ENCODE results near the gene KCNMA1.
A peak's percentile ranks its signal among the peaks of the same experiment; 100 is the strongest.

KCNMA1 gene

GRCh38 chr10:77172086-77172485 is 465.5 kb downstream of the KCNMA1 start:
- DNase-seq, result no peak

- no peak for DNase-seq
Observed at GRCh38 chr10:77168861-77169260, 468.7 kb downstream of the KCNMA1 start.

GRCh38 chr10:77168161-77168560 is 469.4 kb downstream of the KCNMA1 start:
- DNase-seq, result no peak

DNA sequence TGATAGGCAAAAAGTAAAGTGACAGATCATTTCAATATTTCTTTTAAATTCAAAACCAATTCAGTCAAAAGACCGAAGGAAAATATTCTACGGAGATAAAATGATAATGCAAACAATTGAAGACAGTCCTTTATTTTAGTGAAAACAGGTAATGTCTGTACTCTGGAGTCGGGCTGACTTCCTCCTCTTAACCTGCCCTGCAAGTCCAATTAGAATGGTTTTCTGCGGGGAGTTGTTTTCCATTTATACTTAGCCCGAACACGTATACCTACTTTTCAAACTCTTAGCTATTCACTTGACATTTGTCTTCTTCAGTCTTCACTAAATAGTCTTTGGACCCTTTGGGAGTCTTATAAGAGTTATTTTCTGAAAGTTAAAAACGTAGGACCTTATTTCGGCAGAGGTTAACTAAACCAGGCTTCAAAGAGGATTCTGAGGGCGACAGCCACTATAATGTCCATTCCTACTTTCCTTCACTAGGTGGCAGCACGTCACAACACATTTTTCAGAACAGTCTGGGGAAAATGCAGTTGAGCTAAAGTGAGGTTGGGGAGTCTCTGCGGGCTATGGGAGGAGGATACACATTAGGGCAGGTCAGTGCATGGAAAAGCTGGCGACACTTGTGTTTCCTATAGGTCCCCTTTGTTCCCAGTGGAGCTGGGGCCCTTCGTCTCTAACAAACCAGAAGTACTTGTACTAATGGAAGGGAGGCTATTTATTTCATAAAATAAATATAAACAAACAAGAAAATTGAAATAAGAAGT is 472.0 kb downstream of the KCNMA1 start:
- peak in 2 of 5 donors; percentile 3 to 18 for DNase-seq

DNA sequence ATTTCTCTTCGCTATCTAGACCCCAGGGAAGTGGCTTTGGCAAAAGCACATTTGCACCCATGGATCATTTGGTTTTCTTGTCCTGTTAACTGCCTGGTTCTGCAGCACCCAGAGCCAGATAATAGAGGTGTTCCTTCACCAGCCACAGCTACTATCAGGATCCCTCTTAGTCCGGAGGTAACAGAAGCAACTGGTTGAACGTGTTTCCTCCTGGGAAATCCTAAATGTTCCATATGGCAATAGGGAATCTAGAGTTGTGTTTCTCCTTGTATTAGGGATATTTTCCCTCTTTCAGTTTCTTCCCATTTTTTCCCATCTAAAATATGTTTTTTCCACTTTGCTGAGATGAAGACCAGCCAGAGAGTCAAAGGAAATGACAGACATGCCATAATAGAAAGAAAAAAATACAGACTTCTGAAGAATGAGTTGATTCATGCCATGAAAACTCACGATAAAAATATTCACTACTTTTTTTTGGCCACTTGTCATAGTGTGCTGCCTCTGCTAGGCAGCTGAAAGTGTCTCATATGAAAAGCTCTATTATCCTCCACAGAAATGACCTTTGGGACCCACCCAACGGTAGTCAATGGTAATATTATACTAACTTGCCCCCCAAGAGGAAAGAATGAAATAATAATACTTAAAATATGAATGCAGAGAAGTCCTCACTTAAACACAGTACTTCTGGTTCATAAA is 472.8 kb downstream of the KCNMA1 start:
- DNase-seq, result no peak

- DNase-seq, result no peak
Observed at GRCh38 chr10:77163670-77164348, 473.8 kb downstream of the KCNMA1 start.

DNA sequence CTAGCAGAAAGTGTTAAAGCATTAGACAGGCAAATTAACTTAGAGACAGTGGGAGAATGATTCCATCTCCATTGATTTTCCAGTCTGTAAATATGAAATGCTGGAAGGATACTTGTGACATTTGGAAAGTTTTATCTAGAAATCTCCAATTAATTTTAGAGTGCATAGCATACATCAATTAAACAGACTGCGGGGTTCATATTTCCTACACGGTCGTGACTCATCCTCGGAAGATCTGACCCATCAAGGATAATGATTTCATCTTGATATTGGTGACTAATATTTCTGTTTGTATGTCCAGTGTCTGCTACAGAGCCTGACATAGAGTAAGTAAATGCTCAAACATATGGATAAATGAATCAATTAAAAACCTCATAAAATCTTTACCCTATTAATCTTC is 474.9 kb downstream of the KCNMA1 start:
- no peak for DNase-seq

DNA sequence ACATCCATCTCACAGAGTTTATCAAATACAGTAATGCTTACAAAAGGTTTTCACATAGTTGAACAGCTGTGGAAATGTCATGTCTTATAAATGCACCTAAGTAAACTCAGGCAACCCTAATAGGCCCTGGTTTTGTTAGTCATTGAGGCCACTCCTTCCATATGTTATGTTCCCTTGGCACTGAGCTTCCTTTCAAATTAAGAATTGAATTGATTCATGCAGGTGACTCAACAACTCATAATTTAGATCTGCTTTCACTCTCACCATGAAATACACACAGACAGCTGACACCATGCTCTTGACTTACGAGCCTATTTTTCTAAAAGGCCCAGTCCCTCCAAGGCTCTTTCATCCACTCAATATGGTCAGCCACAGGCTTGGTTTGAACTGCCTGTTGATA is 476.9 kb downstream of the KCNMA1 start:
- no peak for DNase-seq

GRCh38 chr10:77159538-77160110 is 478.0 kb downstream of the KCNMA1 start:
- DNase-seq, result no peak

GRCh38 chr10:77158666-77159065 is 478.9 kb downstream of the KCNMA1 start:
- no peak for DNase-seq

DNA sequence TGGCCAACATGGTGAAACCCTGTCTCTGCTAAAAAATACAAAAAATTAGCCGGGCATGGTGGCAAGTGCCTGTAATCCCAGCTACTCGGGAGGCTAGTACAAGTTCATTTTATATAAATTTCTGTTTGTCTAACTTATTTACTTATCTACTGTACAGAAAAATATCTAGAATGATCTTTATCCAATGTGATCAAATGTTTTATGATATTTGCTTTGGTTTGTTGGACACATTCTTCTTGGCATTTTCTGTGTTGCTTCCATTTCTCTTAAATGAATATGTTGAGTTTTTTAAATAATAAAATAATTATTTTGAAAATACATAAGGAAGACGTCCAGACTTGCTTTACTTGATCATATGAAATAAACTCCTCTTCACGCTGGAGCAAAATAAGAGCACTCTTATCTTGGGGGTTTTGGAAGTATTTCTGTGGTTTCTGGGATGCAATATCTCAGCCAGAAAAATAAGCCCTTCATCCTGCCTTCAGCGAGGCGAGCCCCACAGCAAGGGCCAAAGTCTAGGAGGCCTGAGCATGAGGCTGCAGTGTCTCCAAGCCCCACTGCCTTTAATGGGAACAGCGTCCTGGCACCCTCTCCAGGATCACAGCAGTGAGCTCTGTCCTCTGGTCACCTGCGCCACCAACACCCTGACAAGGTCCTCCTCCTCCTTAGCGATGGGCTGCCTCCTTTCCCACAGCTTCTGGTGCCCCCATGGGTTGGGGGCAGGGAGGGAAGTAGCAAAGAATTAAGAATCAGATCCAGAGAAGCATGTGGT is 480.2 kb downstream of the KCNMA1 start:
- DNase-seq, result no peak

GRCh38 chr10:77156406-77156879 is 481.2 kb downstream of the KCNMA1 start:
- no peak for DNase-seq

GRCh38 chr10:77152256-77152655 is 485.4 kb downstream of the KCNMA1 start:
- no peak for DNase-seq

DNA sequence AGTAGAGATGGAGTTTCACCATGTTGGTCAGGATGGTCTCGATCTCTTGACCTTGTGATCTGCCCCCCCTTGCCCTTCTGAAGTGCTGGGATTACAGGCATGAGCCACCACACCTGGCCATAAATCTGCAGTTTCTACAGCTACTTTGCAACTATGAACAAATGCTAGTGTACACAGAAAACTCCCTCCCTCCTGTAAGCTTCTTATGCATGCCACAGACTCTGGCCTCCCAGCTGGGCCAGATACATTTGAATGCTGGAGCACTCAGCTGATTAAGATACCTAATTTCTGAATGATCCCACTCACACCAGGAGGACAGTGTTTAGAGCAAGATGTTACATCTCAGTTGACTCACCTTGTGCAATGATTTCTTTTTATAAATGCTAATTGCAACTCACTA is 486.2 kb downstream of the KCNMA1 start:
- no peak for DNase-seq

DNA sequence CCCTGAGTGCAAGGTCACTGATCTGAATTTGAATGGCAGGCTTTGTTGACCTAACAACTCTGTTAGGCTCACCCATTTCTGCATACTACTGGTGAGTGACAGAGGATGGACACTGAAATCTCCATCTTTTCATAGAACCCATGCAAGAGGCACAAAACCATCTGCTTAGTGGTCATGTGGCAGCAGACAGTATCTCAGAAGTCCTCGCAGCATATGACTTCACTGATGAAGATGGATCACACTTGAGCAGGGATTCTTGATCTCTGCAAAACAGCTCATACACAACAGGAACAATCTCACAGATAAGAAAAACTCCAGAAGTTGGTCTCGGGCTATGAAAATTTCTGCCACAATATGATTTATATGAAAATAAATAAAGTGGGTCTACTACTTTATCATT is 487.9 kb downstream of the KCNMA1 start:
- DNase-seq, result no peak

DNA sequence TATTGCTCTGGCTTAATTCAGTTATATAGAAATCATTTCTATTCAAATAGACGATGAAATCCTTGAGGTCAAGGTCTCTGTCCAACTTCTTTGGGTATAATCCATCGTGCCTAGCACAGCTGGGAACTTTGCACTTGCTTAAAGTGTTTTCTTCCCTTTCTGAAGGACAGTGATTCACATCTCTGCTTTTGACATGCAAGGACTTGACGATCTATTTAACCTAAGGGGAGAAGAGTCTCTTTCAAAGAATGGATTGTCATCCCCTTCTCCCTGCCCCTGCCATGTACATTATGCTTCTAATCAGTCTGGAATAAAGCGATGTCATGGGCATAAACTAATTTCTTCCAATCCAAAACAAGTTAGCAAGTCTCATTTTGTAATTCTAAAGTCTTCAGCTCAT is 488.6 kb downstream of the KCNMA1 start:
- no peak for DNase-seq

DNA sequence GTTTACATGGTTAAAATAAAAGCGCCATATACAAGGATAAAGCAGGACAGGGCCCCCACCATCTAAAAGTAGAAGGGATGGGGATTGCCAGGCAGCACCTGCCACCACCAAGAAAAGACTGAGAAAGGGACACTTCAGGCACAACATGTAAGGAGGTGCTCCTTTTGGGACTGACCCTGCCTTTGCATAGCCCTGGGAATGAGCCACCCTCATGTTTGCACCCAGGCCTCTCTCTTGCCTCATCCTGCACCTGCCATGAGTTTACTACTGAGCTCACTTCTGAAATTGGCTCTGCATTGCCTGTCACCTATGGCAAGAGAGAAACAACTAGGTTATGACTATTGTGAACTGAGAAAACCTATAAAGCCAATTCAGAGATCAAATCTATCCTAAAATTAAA is 489.7 kb downstream of the KCNMA1 start:
- DNase-seq, result no peak

- DNase-seq, result no peak
Observed at GRCh38 chr10:77146712-77147336, 490.8 kb downstream of the KCNMA1 start.

- no peak for DNase-seq
Observed at GRCh38 chr10:77144656-77145055, 493.0 kb downstream of the KCNMA1 start.

- DNase-seq, result no peak
Observed at GRCh38 chr10:77139252-77140160, 498.1 kb downstream of the KCNMA1 start.

- DNase-seq, result no peak
Observed at GRCh38 chr10:77138541-77138940, 499.1 kb downstream of the KCNMA1 start.
